K562 (cell line): ENCODE measurements around the gene IRAK2. TPM values are rescaled to one million over a fixed set of nuclear protein-coding genes. Genes with fewer than 3 reads are reported as not detected.
A peak's percentile ranks its signal among the peaks of the same experiment; 100 is the strongest.
"Not testable (repeated sequence)": the region's sequence is repeated elsewhere in the genome, so short reads cannot be mapped to it uniquely, and the experiment has no call there.

Source experiments
- ATAC-seq: fragments of 200-7000 bp; cut with Tn5 transposase; 3 replicates; pipeline ENCODE4 v1.9.1; 2020; ENCODE audit warnings: moderate library complexity
- BruUV-seq: library from RNA; stranded (reverse); fragments of 400-500 nt; replicated peaks from 2 replicates; lab custom pipeline; 2021; lab: Mats Ljungman, UMichigan
- CTCF ChIA-PET: fragments of 300-600 bp; formaldehyde crosslinking; extraction: SDS; loops from one replicate; lab custom pipeline; 2021; ENCODE audit warnings: low intra/inter-chr PET ratio; lab: Yijun Ruan, JAX
- POLR2A ChIA-PET: fragments of 300-600, 350-650 bp; sonication (Branson Sonifier 250); formaldehyde crosslinking; extraction: SDS; loops from one replicate; lab custom pipeline; 2021; ENCODE audit warnings: antibody characterized with exemption, inconsistent platforms; lab: Yijun Ruan, JAX
- DNase-seq, 4 experiments: peaks; one replicate each; pipeline versions ENCODE4 v3.0.0 to v3.0.0-alpha.2; 2011 to 2018; ENCODE audit warnings: low spot score in 3 of 4, mixed read lengths in 3 of 4; ENCODE audit errors: extremely low read depth in 1 of 4
- FAIRE-seq: peaks from 2 replicates; lab custom pipeline; 2011; peaks lifted over from hg19 to GRCh38; lab: Jason Lieb, UNC
- H2AFZ ChIP-seq: 2 replicates; pipeline ENCODE4 v1.6.0; 2011; ENCODE audit warnings: low read depth, low read length, control low read depth, inconsistent platforms
- H3K27ac ChIP-seq: fragments of 200-600 bp; 3 replicates; pipeline ENCODE4 v1.8.0; 2011; ENCODE audit warnings: low read depth, mild to moderate bottlenecking, control low read depth, inconsistent platforms, low read length, moderate library complexity, mixed read lengths; ENCODE audit errors: extremely low read depth
- H3K27me3 ChIP-seq, 2 experiments: fragments of 300-600 bp in 1 of 2; 2 replicates in 1 of 2; 3 replicates in 1 of 2; pipeline versions ENCODE4 v1.6.0 to v1.8.0; 2011; ENCODE audit warnings: inconsistent platforms in 2 of 2, low read length in 2 of 2, mild to moderate bottlenecking in 1 of 2, mixed read lengths in 1 of 2, moderate library complexity in 1 of 2; ENCODE audit not compliant: control insufficient read depth in 2 of 2, insufficient read depth in 2 of 2
- H3K36me3 ChIP-seq: fragments of 300-600 bp; 3 replicates; pipeline ENCODE4 v1.8.0; 2011; ENCODE audit warnings: mild to moderate bottlenecking, low read length, inconsistent platforms; ENCODE audit not compliant: control insufficient read depth, insufficient read depth
- H3K4me1 ChIP-seq, 2 experiments: fragments of 200-600 bp in 1 of 2; replicated peaks in 1 of 2; 2 replicates in 1 of 2; 3 replicates in 1 of 2; pipeline versions ENCODE4 v1.5.1 to v1.8.0; 2011; ENCODE audit warnings: inconsistent platforms in 2 of 2, low read length in 2 of 2, mild to moderate bottlenecking in 1 of 2, mixed read lengths in 1 of 2, moderate library complexity in 1 of 2; ENCODE audit not compliant: control insufficient read depth in 2 of 2, insufficient read depth in 2 of 2
- H3K4me2 ChIP-seq: 2 replicates; pipeline ENCODE4 v1.6.1; 2011; ENCODE audit warnings: low read length, control low read depth, inconsistent platforms, mixed read lengths; ENCODE audit not compliant: insufficient read depth
- H3K4me3 ChIP-seq: fragments of 200-600 bp; sonication (generic), shearing (Covaris generic); 2 replicates; pipeline ENCODE4 v1.5.1; 2016; ENCODE audit warnings: control low read depth, inconsistent platforms
- H3K79me2 ChIP-seq: fragments of 200-600 bp; 3 replicates; pipeline ENCODE4 v1.8.0; 2011; ENCODE audit warnings: low read length, inconsistent platforms; ENCODE audit not compliant: control insufficient read depth, insufficient read depth
- H3K9ac ChIP-seq, 2 experiments: 2 replicates each; pipeline versions ENCODE4 v1.6.0 to v1.6.1; 2011; ENCODE audit warnings: low read depth in 2 of 2, low read length in 2 of 2, control low read depth in 1 of 2, inconsistent platforms in 1 of 2, mild to moderate bottlenecking in 1 of 2, mixed read lengths in 1 of 2; ENCODE audit not compliant: insufficient read depth in 1 of 2
- H3K9me1 ChIP-seq: one replicate; pipeline ENCODE4 v1.6.0; 2011; ENCODE audit warnings: inconsistent platforms, mild to moderate bottlenecking, low read length, moderate library complexity; ENCODE audit not compliant: control insufficient read depth, insufficient read depth
- H3K9me3 ChIP-seq: replicated peaks from 2 replicates; pipeline ENCODE4 v1.5.1; 2011; ENCODE audit warnings: low read depth, low read length, inconsistent platforms; ENCODE audit not compliant: control insufficient read depth, insufficient read depth
- H4K20me1 ChIP-seq: replicated peaks from 2 replicates; pipeline ENCODE4 v1.6.1; 2011; ENCODE audit warnings: low read length, inconsistent platforms, mixed read lengths; ENCODE audit not compliant: control insufficient read depth, insufficient read depth
- ZNF121 ChIP-seq: sonication (generic); formaldehyde crosslinking; conservative IDR thresholded peaks from 2 replicates; pipeline ENCODE4 v1.8.0; 2022; ENCODE audit warnings: missing genetic modification reagents
- ZNF717 ChIP-seq: fragments of 250-450 bp; sonication (Bioruptor Pico); IDR thresholded peaks from 2 replicates; pipeline ENCODE4 v1.5.0; 2021
- WGBS: fragments of 100-300 bp; shearing (Covaris generic); methylation state at CpG from one replicate; pipeline ENCODE4 v1.1.6; 2016; ENCODE audit warnings: low coverage, mixed read lengths; ENCODE audit not compliant: insufficient coverage; ENCODE audit errors: missing lambda C conversion rate; 5-methylcytosine and 5-hydroxymethylcytosine counted together
- in situ Hi-C: fragments of 300-500 bp; cut with MboI; formaldehyde crosslinking; loops from 4 replicates; pipeline ENCODE4 v1.15.0; 2018; ENCODE audit warnings: inconsistent platforms, mixed read lengths
- intact Hi-C: fragments of 100-400 bp; cut with micrococcal nuclease; formaldehyde crosslinking; loops from 2 replicates; pipeline ENCODE4 v1.14.2; 2022
- polyA plus RNA-seq, 8 experiments: library from polyadenylated mRNA; depleted of rRNA in 4 of 8; stranded (reverse) in 5 of 8; unstranded in 3 of 8; fragments of >200 nt; fragmentation: Nextera tagmentation in 2 of 8; fragmentation: Illumina TruSeq in 1 of 8; extraction: Ambion mirVana in 2 of 8; extraction: Trizol in 1 of 8; gene quantifications; 2 replicates each; pipeline versions ENCODE4 v1.2.1 to v1.2.3, GENCODE V29; 2011 to 2014; ENCODE audit warnings: inconsistent platforms in 1 of 8, missing spikeins in 1 of 8
- total RNA-seq, 7 experiments: library from RNA; depleted of rRNA in 6 of 7; stranded (reverse); fragments of >200 nt in 6 of 7; fragmentation: Illumina TruSeq in 2 of 7; extraction: Trizol in 2 of 7; gene quantifications; 2 replicates each; pipeline versions ENCODE4 v1.2.1 to v1.2.3, GENCODE V29; 2011 to 2021; ENCODE audit warnings: low replicate concordance in 1 of 7

The IRAK2 gene
- total and polyA plus RNA-seq, 9 of the 15 experiments (the other 6 are each of a cell fraction or from before 2014, with no cell fraction given): 0.42 to 4.4 (median 2.7) TPM

- H3K4me2 ChIP-seq, H3K27me3 ChIP-seq, H3K4me3 ChIP-seq, H3K27ac ChIP-seq, H3K9ac ChIP-seq, H3K36me3 ChIP-seq, H3K9me3 ChIP-seq, CTCF ChIA-PET, in situ Hi-C loops, H3K79me2 ChIP-seq, H2AFZ ChIP-seq, intact Hi-C loops, H4K20me1 ChIP-seq, FAIRE-seq, BruUV-seq, DNase-seq, ATAC-seq, H3K9me1 ChIP-seq: not testable (repeated sequence)
- POLR2A ChIA-PET: interaction anchor here (0.6 to 1.1 kb wide), 3 partner anchors 13 to 116 kb away, joined by 3 to 5 read pairs (median 4); partner anchors contain the start of gene VHL
- WGBS: 76% methylated on average over 4 of the region's 4 CpGs
- peaks cover 3 to 11% of the 10 kb centered on the region in 2 experiments; a peak in 4 of 5 replicates for H3K4me1 ChIP-seq
- TF ChIP-seq ZNF121 (CRISPR knock-in tag): peak; percentile 89
These were observed 11.4 kb downstream of the IRAK2 start for GRCh38 chr3:10176150-10176549.

- DNase-seq (no peak), FAIRE-seq (no peak)
- Histone ChIP-seq H3K4me2 (no peak overlapping the region), H3K9me3 (no peaks in the 10 kb centered on the region), H4K20me1 (no peaks in the 10 kb centered on the region)
- POLR2A ChIA-PET: interaction anchor here (0.6 to 2.5 kb wide), 3 partner anchors 9 to 34 kb away, joined by 4 to 8 read pairs (median 5); no protein-coding TSS in a partner anchor
- no peak for TF ChIP-seq ZNF717 (CRISPR knock-in tag)
- TF ChIP-seq, all 486 proteins: peak for 0
- H3K4me3 ChIP-seq: no peak overlapping the region
- H2AFZ ChIP-seq: no peak overlapping the region
- no peaks in the 10 kb centered on the region for H3K27me3 ChIP-seq
- H3K36me3 ChIP-seq: no peaks in the 10 kb centered on the region
- H3K4me1 ChIP-seq: peaks cover 3 to 11% of the 10 kb centered on the region in 2 experiments; a peak in 4 of 5 replicates
- in situ Hi-C loops (no loop called here), intact Hi-C loops (no loop called here)
- 56% methylated on average over 12 of the region's 12 CpGs for WGBS
- peak overlapping the region in 1 of 2 experiments; percentile 31; a peak in 1 of 4 replicates for H3K9ac ChIP-seq
- CTCF ChIA-PET: no interaction called here
- H3K79me2 ChIP-seq: no peaks in the 10 kb centered on the region
- H3K9me1 ChIP-seq: no peaks in the 10 kb centered on the region
- BruUV-seq: no TSS peak
- no peak overlapping the region for H3K27ac ChIP-seq
- ATAC-seq: no peak
These were observed 13.0 kb downstream of the IRAK2 start for GRCh38 chr3:10177737-10178136.
